IMR-90 (cell line): ENCODE results near the gene MUC20. TPM values are rescaled to one million over a fixed set of nuclear protein-coding genes. Genes with fewer than 3 reads are reported as not detected.

ENCODE experiments used
- ATAC-seq: fragments of 200-7000 bp; cut with Tn5 transposase; 2 replicates; pipeline ENCODE4 v1.9.1; 2020; ENCODE audit warnings: low read depth, mild to moderate bottlenecking, moderate library complexity
- BruUV-seq: library from RNA; stranded (reverse); fragments of 400-500 nt; replicated peaks from 2 replicates; lab custom pipeline; 2021; lab: Mats Ljungman, UMichigan
- CTCF ChIA-PET: fragments of 300-600 bp; formaldehyde crosslinking; extraction: SDS; loops from one replicate; lab custom pipeline; 2021; ENCODE audit warnings: antibody characterized with exemption; lab: Yijun Ruan, JAX
- POLR2A ChIA-PET: fragments of 300-600 bp; sonication (Branson Sonifier 250); formaldehyde crosslinking; loops from one replicate; lab custom pipeline; 2022; ENCODE audit warnings: antibody characterized with exemption; ENCODE audit not compliant: unreplicated experiment; lab: Charles Lee
- DNase-seq: peaks from one replicate; pipeline ENCODE4 v3.0.0; 2013
- H2AFZ ChIP-seq: replicated peaks from 2 replicates; pipeline ENCODE3; 2013; ENCODE audit warnings: low read length, mild to moderate bottlenecking; ENCODE audit not compliant: poor library complexity
- H2AK5ac ChIP-seq: 2 replicates; pipeline ENCODE4 v1.6.1; 2013; ENCODE audit warnings: low read depth, low read length, inconsistent platforms
- H2AK9ac ChIP-seq: replicated peaks from 2 replicates; pipeline ENCODE3; 2013; ENCODE audit warnings: mild to moderate bottlenecking, low read depth, low read length, moderate library complexity; ENCODE audit not compliant: poor library complexity
- H2BK120ac ChIP-seq: 2 replicates; pipeline ENCODE4 v1.6.1; 2013; ENCODE audit warnings: low read depth, low read length, inconsistent platforms
- H2BK15ac ChIP-seq: 3 replicates; pipeline ENCODE4 v1.6.1; 2013; ENCODE audit warnings: low read depth, low read length, inconsistent platforms
- H2BK20ac ChIP-seq: 2 replicates; pipeline ENCODE4 v1.6.1; 2013; ENCODE audit warnings: low read depth, mild to moderate bottlenecking, inconsistent platforms, low read length, moderate library complexity
- H2BK5ac ChIP-seq: 2 replicates; pipeline ENCODE4 v1.6.1; 2013; ENCODE audit warnings: mild to moderate bottlenecking, low read depth, low read length, inconsistent platforms; ENCODE audit not compliant: poor library complexity, severe bottlenecking
- H3K14ac ChIP-seq: replicated peaks from 2 replicates; pipeline ENCODE4 v1.6.1; 2013; ENCODE audit warnings: low read depth, low read length, inconsistent platforms
- H3K18ac ChIP-seq: 2 replicates; pipeline ENCODE4 v1.6.1; 2013; ENCODE audit warnings: low read depth, low read length, control low read depth
- H3K23ac ChIP-seq: 2 replicates; pipeline ENCODE4 v1.6.1; 2013; ENCODE audit warnings: low read depth, low read length, inconsistent platforms
- H3K27ac ChIP-seq: 2 replicates; pipeline ENCODE4 v1.5.1; 2013; ENCODE audit warnings: mild to moderate bottlenecking, control low read depth, low read length; ENCODE audit not compliant: insufficient read depth
- H3K27me3 ChIP-seq: 2 replicates; pipeline ENCODE4 v1.6.1; 2013; ENCODE audit warnings: low read length; ENCODE audit not compliant: control insufficient read depth, insufficient read depth
- H3K36me3 ChIP-seq: 2 replicates; pipeline ENCODE4 v1.6.1; 2013; ENCODE audit warnings: low read length, mixed read lengths; ENCODE audit not compliant: control insufficient read depth, insufficient read depth
- H3K4ac ChIP-seq: 2 replicates; pipeline ENCODE4 v1.6.1; 2013; ENCODE audit warnings: low read depth, low read length, inconsistent platforms
- H3K4me1 ChIP-seq: 2 replicates; pipeline ENCODE4 v1.6.1; 2013; ENCODE audit warnings: low read length, mixed read lengths; ENCODE audit not compliant: control insufficient read depth, insufficient read depth
- H3K4me2 ChIP-seq: 2 replicates; pipeline ENCODE4 v1.6.1; 2013; ENCODE audit warnings: low read depth, mild to moderate bottlenecking, control low read depth, low read length, moderate library complexity
- H3K4me3 ChIP-seq: 2 replicates; pipeline ENCODE4 v1.5.1; 2013; ENCODE audit warnings: low read depth, mild to moderate bottlenecking, control low read depth, low read length, moderate library complexity; ENCODE audit not compliant: insufficient read depth
- H3K56ac ChIP-seq: 2 replicates; pipeline ENCODE4 v1.6.1; 2013; ENCODE audit warnings: low read length, inconsistent platforms; ENCODE audit not compliant: insufficient read depth; ENCODE audit errors: extremely low read depth
- H3K79me1 ChIP-seq, 2 experiments: 2 replicates each; pipeline ENCODE4 v1.6.1; 2013; ENCODE audit warnings: low read length in 2 of 2, inconsistent platforms in 1 of 2, low read depth in 1 of 2
- H3K9ac ChIP-seq: 2 replicates; pipeline ENCODE4 v1.6.1; 2013; ENCODE audit warnings: low read depth, low read length, control low read depth
- H3K9me1 ChIP-seq: 2 replicates; pipeline ENCODE4 v1.6.1; 2013; ENCODE audit warnings: low read length, inconsistent platforms; ENCODE audit not compliant: insufficient read depth
- H3K9me3 ChIP-seq: 2 replicates; pipeline ENCODE4 v1.6.1; 2013; ENCODE audit warnings: low read length; ENCODE audit not compliant: control insufficient read depth, insufficient read depth
- H4K20me1 ChIP-seq: 2 replicates; pipeline ENCODE4 v1.6.1; 2013; ENCODE audit warnings: low read length, inconsistent platforms; ENCODE audit not compliant: insufficient read depth
- H4K5ac ChIP-seq: 2 replicates; pipeline ENCODE4 v1.6.1; 2013; ENCODE audit warnings: mild to moderate bottlenecking, low read depth, low read length, control low read depth
- H4K8ac ChIP-seq, 2 experiments: 2 replicates each; pipeline ENCODE4 v1.6.1; 2013; ENCODE audit warnings: low read depth in 2 of 2, low read length in 2 of 2, control low read depth in 1 of 2, inconsistent platforms in 1 of 2
- H4K91ac ChIP-seq: 2 replicates; pipeline ENCODE4 v1.6.1; 2013; ENCODE audit warnings: low read depth, low read length, inconsistent platforms; ENCODE audit not compliant: insufficient read depth
- MXI1 ChIP-seq: IDR thresholded peaks from 2 replicates; pipeline ENCODE4 v1.6.1; 2012; ENCODE audit warnings: low read depth, mild to moderate bottlenecking, low read length, moderate library complexity, borderline replicate concordance
- NFE2L2 ChIP-seq: fragments of 150-350 bp; IDR thresholded peaks from 2 replicates; pipeline ENCODE4 v1.6.1; 2016; ENCODE audit warnings: low read depth, mild to moderate bottlenecking, low read length
- WGBS, 2 experiments: methylation state at CpG; one replicate each; pipeline versions ENCODE4 v1.1.5 to v1.1.7; 2013; ENCODE audit warnings: missing lambda C conversion rate in 2 of 2; ENCODE audit not compliant: insufficient read length in 1 of 2; ENCODE audit errors: extremely low coverage in 2 of 2; 5-methylcytosine and 5-hydroxymethylcytosine counted together
- dilution Hi-C: fragments of 300-500 bp; cut with HindIII; formaldehyde crosslinking; loops from one replicate; pipeline ENCODE4 v1.14.3; 2018; ENCODE audit warnings: low sequenced_read_pairs; ENCODE audit not compliant: unreplicated experiment
- in situ Hi-C: fragments of 300-500 bp; cut with MboI; formaldehyde crosslinking; loops from 3 replicates; pipeline ENCODE4 v1.14.3; 2019; ENCODE audit warnings: low sequenced_read_pairs, inconsistent platforms, mixed read lengths
- intact Hi-C: fragments of 100-400 bp; cut with micrococcal nuclease; formaldehyde crosslinking; loops from 2 replicates; pipeline ENCODE4 v1.10.0; 2022
- polyA plus RNA-seq, 3 experiments: library from polyadenylated mRNA; depleted of rRNA; stranded (reverse); fragments of >200 nt; gene quantifications; 2 replicates each; pipeline ENCODE4 v1.2.3, GENCODE V29; 2012; ENCODE audit warnings: low replicate concordance in 1 of 3
- total RNA-seq: library from RNA; depleted of rRNA; stranded (reverse); fragments of >200 nt; gene quantifications from 2 replicates; pipeline ENCODE4 v1.2.3, GENCODE V29; 2012

Gene MUC20
- total and polyA plus RNA-seq, 2 of the 4 experiments (the other 2 are of a cell fraction): 0.12 TPM; not detected in 1

- H3K27me3 ChIP-seq: no peaks in the 10 kb centered on the region
- ATAC-seq: no peak
- POLR2A ChIA-PET: no interaction called here
- no peak overlapping the region for H2BK5ac ChIP-seq
- no peak overlapping the region for H3K23ac ChIP-seq
- no peak overlapping the region for H4K8ac ChIP-seq
- H2BK20ac ChIP-seq: no peak overlapping the region
- no peak overlapping the region for H3K18ac ChIP-seq
- CTCF ChIA-PET: no interaction called here
- no peak overlapping the region for H2BK120ac ChIP-seq
- H2BK15ac ChIP-seq: no peak overlapping the region
- H3K27ac ChIP-seq: no peak overlapping the region
- no peaks in the 10 kb centered on the region for H3K9me1 ChIP-seq
- no peaks in the 10 kb centered on the region for H3K79me1 ChIP-seq
- H3K4me3 ChIP-seq: no peak overlapping the region
- no peak overlapping the region for H2AK5ac ChIP-seq
- no peak for DNase-seq
- intact Hi-C loops: no loop called here
- H4K91ac ChIP-seq: no peak overlapping the region
- no TSS peak for BruUV-seq
- H3K4ac ChIP-seq: no peak overlapping the region
- H3K56ac ChIP-seq: no peak overlapping the region
- no peaks in the 10 kb centered on the region for H3K36me3 ChIP-seq
- no peak overlapping the region for H2AFZ ChIP-seq
- H3K9ac ChIP-seq: no peak overlapping the region
- H3K14ac ChIP-seq: no peak overlapping the region
- peaks cover 2% of the 10 kb centered on the region; the same call in 1 of the 2 replicates for H3K9me3 ChIP-seq
- in situ Hi-C loops: no loop called here
- no peak overlapping the region for H2AK9ac ChIP-seq
- dilution Hi-C loops: no loop called here
- no peak overlapping the region for H3K4me2 ChIP-seq
- TF ChIP-seq MXI1 (no peak), NFE2L2 (no peak)
- 70% methylated on average over 11 of the region's 23 CpGs; no CpG with 5 or more reads in 1 of the 2 experiments for WGBS, 2 experiments
- no peaks in the 10 kb centered on the region for H3K4me1 ChIP-seq
- no peaks in the 10 kb centered on the region for H4K20me1 ChIP-seq
- no peak overlapping the region for H4K5ac ChIP-seq
These were observed 53.3 kb downstream of the MUC20 start for GRCh38 chr3:195773956-195774537.
